HepG2 (cell line): ENCODE measurements around the gene KIFAP3. TPM values are rescaled to one million over a fixed set of nuclear protein-coding genes. Genes with fewer than 3 reads are reported as not detected.

Experiments
- E2F5 ChIP-seq: sonication (generic); formaldehyde crosslinking; conservative IDR thresholded peaks from 2 replicates; pipeline ENCODE4 v1.4.0; 2020; ENCODE audit warnings: missing genetic modification reagents
- HNRNPK ChIP-seq: fragments of 200-400 bp; formaldehyde crosslinking; IDR thresholded peaks from 2 replicates; pipeline ENCODE4 v1.6.1; 2018; ENCODE audit warnings: low read length, low read depth, moderate library complexity, mild to moderate bottlenecking; ENCODE audit not compliant: poor library complexity, severe bottlenecking
- IRF9 ChIP-seq: sonication (generic); formaldehyde crosslinking; IDR thresholded peaks from 2 replicates; pipeline ENCODE4 v1.8.0; 2022; ENCODE audit warnings: missing genetic modification reagents, mild to moderate bottlenecking, borderline replicate concordance
- IRX3 ChIP-seq: sonication (generic); formaldehyde crosslinking; IDR thresholded peaks from 2 replicates; pipeline ENCODE4 v1.8.1; 2023; ENCODE audit warnings: mild to moderate bottlenecking, low read depth, missing genetic modification reagents, borderline replicate concordance
- KAT7 ChIP-seq: IDR thresholded peaks from 2 replicates; pipeline ENCODE4 v1.6.1; 2018; ENCODE audit warnings: borderline replicate concordance, missing compliant biosample characterization
- KDM5A ChIP-seq: fragments of 200-600 bp; sonication (generic); IDR thresholded peaks from 2 replicates; pipeline ENCODE4 v1.7.0; 2018; ENCODE audit warnings: antibody characterized with exemption, mild to moderate bottlenecking, low read length, borderline replicate concordance
- MAX ChIP-seq: IDR thresholded peaks from 2 replicates; pipeline ENCODE4 v1.6.1; 2012; ENCODE audit warnings: inconsistent platforms
- MXI1 ChIP-seq: IDR thresholded peaks from 3 replicates; pipeline ENCODE4 v1.6.1; 2012; ENCODE audit warnings: low read depth, low read length, inconsistent platforms, borderline replicate concordance
- NCOA5 ChIP-seq: sonication (generic); formaldehyde crosslinking; IDR thresholded peaks from 2 replicates; pipeline ENCODE4 v1.4.0; 2020; ENCODE audit warnings: missing genetic modification reagents
- PAF1 ChIP-seq: IDR thresholded peaks from 2 replicates; pipeline ENCODE4 v1.6.1; 2016; ENCODE audit warnings: missing genetic modification reagents, missing compliant biosample characterization
- SMC3 ChIP-seq: IDR thresholded peaks from 2 replicates; pipeline ENCODE4 v1.6.1; 2011; ENCODE audit warnings: low read length, improper control_type of control experiment
- SNAI1 ChIP-seq: sonication (generic); formaldehyde crosslinking; IDR thresholded peaks from 2 replicates; pipeline ENCODE4 v1.5.0; 2020; ENCODE audit warnings: mild to moderate bottlenecking, missing genetic modification reagents, borderline replicate concordance
- UBTF ChIP-seq: sonication (generic); formaldehyde crosslinking; IDR thresholded peaks from 2 replicates; pipeline ENCODE4 v1.4.0; 2020; ENCODE audit warnings: mild to moderate bottlenecking, missing genetic modification reagents
- XRCC5 ChIP-seq: fragments of 200-400 bp; formaldehyde crosslinking; optimal IDR thresholded peaks from 2 replicates; pipeline ENCODE3; 2017; ENCODE audit warnings: mild to moderate bottlenecking, low read length
- ZNF136 ChIP-seq: sonication (generic); formaldehyde crosslinking; IDR thresholded peaks from 2 replicates; pipeline ENCODE4 v1.8.1; 2022; ENCODE audit warnings: low read depth, mild to moderate bottlenecking, moderate library complexity, missing genetic modification reagents
- ZNF432 ChIP-seq: sonication (generic); formaldehyde crosslinking; IDR thresholded peaks from 2 replicates; pipeline ENCODE4 v1.5.0; 2020; ENCODE audit warnings: missing genetic modification reagents, mild to moderate bottlenecking, borderline replicate concordance
- ZNF446 ChIP-seq: sonication (generic); formaldehyde crosslinking; IDR thresholded peaks from 2 replicates; pipeline ENCODE4 v1.5.0; 2020; ENCODE audit warnings: mild to moderate bottlenecking, missing genetic modification reagents
- ZNF687 ChIP-seq: sonication (generic); formaldehyde crosslinking; IDR thresholded peaks from 2 replicates; pipeline ENCODE4 v1.5.1; 2020; ENCODE audit warnings: mild to moderate bottlenecking, missing genetic modification reagents, moderate library complexity
- ZNF709 ChIP-seq: sonication (generic); formaldehyde crosslinking; IDR thresholded peaks from 2 replicates; pipeline ENCODE4 v1.5.0; 2020; ENCODE audit warnings: mild to moderate bottlenecking, missing genetic modification reagents
- ZNF772 ChIP-seq: sonication (generic); formaldehyde crosslinking; IDR thresholded peaks from 2 replicates; pipeline ENCODE4 v1.5.0; 2020; ENCODE audit warnings: mild to moderate bottlenecking, missing genetic modification reagents
- polyA plus RNA-seq, 8 experiments: library from polyadenylated mRNA; depleted of rRNA in 3 of 8; stranded (reverse) in 7 of 8; unstranded in 1 of 8; fragments of >200 nt; fragmentation: Illumina TruSeq in 4 of 8; extraction: Trizol in 4 of 8; gene quantifications; 2 replicates each; pipeline versions ENCODE4 v1.2.1 to v1.2.3, GENCODE V29; 2011 to 2016; ENCODE audit warnings: low read depth in 4 of 8, missing spikeins in 1 of 8, mixed read lengths in 1 of 8; ENCODE audit not compliant: insufficient read depth in 1 of 8
- total RNA-seq, 5 experiments: library from RNA; depleted of rRNA; stranded (reverse); fragments of >200 nt; fragmentation: Illumina TruSeq; extraction: Trizol; gene quantifications; 2 replicates each; pipeline ENCODE4 v1.2.3, GENCODE V29; 2016; ENCODE audit warnings: low read depth in 1 of 5

Gene KIFAP3
- total and polyA plus RNA-seq, 2 of the 13 experiments (the other 11 are each of a cell fraction or from before 2014, with no cell fraction given) = 3.4 to 10.0 TPM

GRCh38 chr1:169892927-169893644, 181.4 kb downstream of the KIFAP3 start (continued):
- 0 out of 2 replicates have a peak, but pooled peaks have one; percentile 49 for TF ChIP-seq ZNF687
- 0 out of 2 replicates have a peak, but pooled peaks have one; percentile 28 for TF ChIP-seq E2F5
- no peak for TF ChIP-seq ZNF772 (CRISPR knock-in tag)
- peak; percentile 14; the same call in 1 of the 2 replicates for TF ChIP-seq SNAI1 (CRISPR knock-in tag)
- peak; percentile 35 for TF ChIP-seq HNRNPK
- no peak for TF ChIP-seq ZNF136 (CRISPR knock-in tag)
- TF ChIP-seq ZNF446 = no peak
- no peak for TF ChIP-seq XRCC5
- no peak for TF ChIP-seq ZNF432 (CRISPR knock-in tag)
- TF ChIP-seq IRF9 (CRISPR knock-in tag) = no peak
- TF ChIP-seq ZNF709 = no peak
- TF ChIP-seq SMC3 = no peak
- no peak for TF ChIP-seq NCOA5 (CRISPR knock-in tag)
- peak; percentile 80 for TF ChIP-seq UBTF
- 0 out of 2 replicates have a peak, but pooled peaks have one; percentile 70 for TF ChIP-seq KDM5A
- TF ChIP-seq MAX = peak; percentile 34; the same call in 1 of the 2 replicates
- 0 out of 2 replicates have a peak, but pooled peaks have one; percentile 29 for TF ChIP-seq IRX3 (CRISPR knock-in tag)
- TF ChIP-seq MXI1 = no peak
- TF ChIP-seq PAF1 = no peak
- 0 out of 2 replicates have a peak, but pooled peaks have one; percentile 27 for TF ChIP-seq KAT7 (CRISPR knock-in tag)
